ENCODE data around the gene GASK1B.

The GASK1B gene

DNA sequence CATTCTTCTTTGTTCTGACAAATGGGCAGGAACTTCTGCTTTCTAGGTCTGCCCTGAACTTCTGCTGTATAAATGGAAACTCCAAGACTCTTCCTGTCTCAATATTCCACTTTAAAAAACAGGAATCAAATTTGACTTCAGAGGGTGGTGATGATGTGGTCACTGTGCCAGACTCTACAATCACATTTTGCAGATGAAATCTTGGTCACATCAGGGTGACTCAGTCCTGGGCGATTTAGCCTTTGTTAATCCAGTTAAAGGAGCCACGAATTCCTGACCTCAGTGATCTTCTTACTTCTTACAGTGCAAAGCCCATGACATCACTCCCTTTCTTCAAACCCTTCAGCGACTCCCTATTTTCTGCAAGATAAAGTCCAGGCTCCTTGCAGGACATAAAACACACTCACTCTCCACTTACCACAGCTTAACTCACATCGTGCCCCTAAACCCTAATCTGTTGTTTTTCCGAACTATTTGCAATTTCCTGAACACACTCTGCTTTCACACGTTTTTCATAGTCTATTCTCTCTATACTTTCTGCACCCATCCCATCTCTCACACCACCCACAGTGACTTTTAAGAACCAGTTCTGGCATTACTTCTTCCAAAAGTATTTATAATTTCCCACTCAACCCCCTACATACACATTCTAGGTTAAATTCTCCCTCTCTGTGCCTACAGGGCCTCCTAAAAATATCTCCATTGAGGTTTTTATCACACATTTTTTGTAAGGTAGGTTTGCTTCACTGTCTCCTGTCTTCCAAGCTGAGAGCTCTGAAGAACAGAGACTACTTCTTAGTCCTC is 11.1 kb downstream of the GASK1B start:
- TF ChIP-seq, protein P1, sequence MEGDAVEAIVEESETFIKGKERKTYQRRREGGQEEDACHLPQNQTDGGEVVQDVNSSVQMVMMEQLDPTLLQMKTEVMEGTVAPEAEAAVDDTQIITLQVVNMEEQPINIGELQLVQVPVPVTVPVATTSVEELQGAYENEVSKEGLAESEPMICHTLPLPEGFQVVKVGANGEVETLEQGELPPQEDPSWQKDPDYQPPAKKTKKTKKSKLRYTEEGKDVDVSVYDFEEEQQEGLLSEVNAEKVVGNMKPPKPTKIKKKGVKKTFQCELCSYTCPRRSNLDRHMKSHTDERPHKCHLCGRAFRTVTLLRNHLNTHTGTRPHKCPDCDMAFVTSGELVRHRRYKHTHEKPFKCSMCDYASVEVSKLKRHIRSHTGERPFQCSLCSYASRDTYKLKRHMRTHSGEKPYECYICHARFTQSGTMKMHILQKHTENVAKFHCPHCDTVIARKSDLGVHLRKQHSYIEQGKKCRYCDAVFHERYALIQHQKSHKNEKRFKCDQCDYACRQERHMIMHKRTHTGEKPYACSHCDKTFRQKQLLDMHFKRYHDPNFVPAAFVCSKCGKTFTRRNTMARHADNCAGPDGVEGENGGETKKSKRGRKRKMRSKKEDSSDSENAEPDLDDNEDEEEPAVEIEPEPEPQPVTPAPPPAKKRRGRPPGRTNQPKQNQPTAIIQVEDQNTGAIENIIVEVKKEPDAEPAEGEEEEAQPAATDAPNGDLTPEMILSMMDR (conservative IDR thresholded peaks at IDR 0.05): no peak
- TF ChIP-seq ZFX (IDR thresholded peaks at IDR 0.05): no peak
- no peak overlapping the region for H3K27ac ChIP-seq

DNA sequence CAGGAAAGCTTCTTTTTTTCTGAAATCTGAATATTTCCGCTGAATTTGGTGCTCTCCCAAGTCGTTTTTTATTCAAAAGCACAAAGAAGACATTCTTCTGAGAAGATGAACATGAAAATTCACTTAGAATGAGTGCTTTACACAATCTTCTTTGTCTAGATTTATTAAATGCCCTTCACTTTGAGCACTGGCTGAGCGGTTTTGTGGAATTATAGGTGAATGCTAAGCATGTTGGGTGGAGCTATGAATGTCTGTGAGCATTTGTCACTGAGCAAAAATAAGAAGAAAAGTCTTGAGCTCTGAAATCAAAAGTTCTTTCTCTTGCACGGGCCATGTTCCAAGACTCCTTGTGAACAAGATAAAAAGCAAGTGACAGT is 13.1 kb downstream of the GASK1B start:
- no peak for TF ChIP-seq ZFX (IDR thresholded peaks at IDR 0.05)
- no peak overlapping the region for H3K27ac ChIP-seq

- no peak for TF ChIP-seq ZFX (IDR thresholded peaks at IDR 0.05)
- TF ChIP-seq, protein P1 (conservative IDR thresholded peaks at IDR 0.05): no peak
- H3K27ac ChIP-seq: no peak overlapping the region
Measured at GRCh38 chr4:158159054-158159717, 13.6 kb downstream of the GASK1B start.

GRCh38 chr4:158157412-158157811 is 15.4 kb downstream of the GASK1B start:
- H3K27ac ChIP-seq: no peak overlapping the region
- TF ChIP-seq, protein P1 (conservative IDR thresholded peaks at IDR 0.05): no peak
- TF ChIP-seq ZFX (IDR thresholded peaks at IDR 0.05): no peak

DNA sequence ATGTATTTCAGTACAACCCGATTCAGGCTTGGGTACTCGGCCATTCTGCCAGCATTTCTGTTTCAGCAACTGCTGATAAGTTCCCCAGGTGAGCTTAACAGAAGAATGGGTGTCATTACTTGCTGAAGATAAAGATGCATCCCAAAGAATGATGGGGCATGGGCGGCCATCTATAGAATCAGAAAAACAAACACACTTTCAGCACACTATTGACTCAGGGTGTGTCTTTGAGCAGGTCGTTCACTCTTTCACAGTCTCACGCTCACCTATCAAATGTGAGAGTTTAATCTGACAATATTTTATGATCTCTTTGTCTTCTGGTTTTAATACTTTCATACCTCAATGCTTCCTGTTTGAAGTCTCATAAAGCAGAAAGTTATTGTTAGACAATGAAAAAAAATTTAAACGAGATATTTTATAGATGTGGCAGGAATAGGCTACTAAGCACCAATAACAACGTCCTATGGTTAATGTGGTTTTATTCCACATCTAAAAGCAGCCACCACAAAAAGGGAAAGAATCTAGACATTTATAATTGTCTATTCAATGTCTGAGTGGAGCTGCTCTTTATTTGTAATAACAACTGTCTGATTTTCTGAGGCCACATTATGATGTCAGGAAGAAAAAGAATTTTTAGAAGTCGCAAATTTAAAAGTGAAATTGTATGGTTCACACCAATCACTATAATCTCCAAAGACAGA is 17.0 kb downstream of the GASK1B start:
- no peak overlapping the region for H3K27ac ChIP-seq
- TF ChIP-seq ZFX (IDR thresholded peaks at IDR 0.05): no peak
- TF ChIP-seq, protein P1 (conservative IDR thresholded peaks at IDR 0.05): no peak

DNA sequence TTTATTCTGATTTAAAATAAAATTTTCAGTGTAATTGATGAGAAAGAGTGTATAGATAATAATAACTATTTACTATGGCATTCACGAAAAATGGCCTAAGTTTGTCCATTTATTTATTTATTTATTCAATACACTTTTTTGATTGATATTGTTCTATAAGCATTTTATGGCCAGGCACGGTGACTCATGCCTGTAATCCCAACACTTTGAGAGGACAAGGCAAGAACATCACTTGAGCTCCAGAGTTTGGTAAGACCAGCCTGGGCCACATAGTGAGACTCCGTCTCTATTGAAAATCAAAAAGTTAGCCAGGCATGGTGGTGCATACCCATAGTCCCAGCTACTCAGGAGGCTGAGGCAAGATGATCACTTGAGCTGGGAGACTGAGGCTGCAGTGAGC is 25.7 kb downstream of the GASK1B start:
- no peak overlapping the region for H3K27ac ChIP-seq
- no peak for TF ChIP-seq ZFX (IDR thresholded peaks at IDR 0.05)
- TF ChIP-seq, protein P1 (conservative IDR thresholded peaks at IDR 0.05): no peak

DNA sequence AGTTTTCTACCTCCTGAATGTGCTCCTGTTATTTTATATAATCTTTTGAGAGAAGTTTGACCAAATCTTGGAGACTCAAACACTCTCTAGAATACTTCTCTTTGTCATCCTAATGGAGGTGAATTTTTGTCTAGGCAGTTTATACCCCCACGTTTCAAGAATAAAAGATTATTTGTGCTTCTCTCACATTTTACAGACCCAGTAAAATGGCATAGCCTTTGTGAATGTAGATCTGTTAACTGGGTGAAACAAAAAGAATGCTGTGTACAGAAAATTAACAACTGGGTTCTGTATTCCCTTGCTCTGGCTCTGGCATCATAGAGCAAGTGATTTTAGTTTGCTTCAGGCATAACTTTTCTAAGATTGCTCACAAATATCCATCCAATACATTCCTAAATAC is 26.1 kb downstream of the GASK1B start:
- no peak for TF ChIP-seq ZFX (IDR thresholded peaks at IDR 0.05)
- TF ChIP-seq, protein P1 (conservative IDR thresholded peaks at IDR 0.05): no peak
- H3K27ac ChIP-seq: no peak overlapping the region

Measured in C4-2B (cell line).